HG03103 (cell line): ENCODE results near the gene ASB7.
"Not testable (repeated sequence)": the region's sequence is repeated elsewhere in the genome, so short reads cannot be mapped to it uniquely, and the experiment has no call there.

Experiments used
- ATAC-seq: cut with Tn5 transposase; IDR thresholded peaks from one replicate; pipeline ENCODE4 v1.9.1; 2021; ENCODE audit warnings: low read depth; ENCODE audit not compliant: unreplicated experiment

Gene ASB7

DNA sequence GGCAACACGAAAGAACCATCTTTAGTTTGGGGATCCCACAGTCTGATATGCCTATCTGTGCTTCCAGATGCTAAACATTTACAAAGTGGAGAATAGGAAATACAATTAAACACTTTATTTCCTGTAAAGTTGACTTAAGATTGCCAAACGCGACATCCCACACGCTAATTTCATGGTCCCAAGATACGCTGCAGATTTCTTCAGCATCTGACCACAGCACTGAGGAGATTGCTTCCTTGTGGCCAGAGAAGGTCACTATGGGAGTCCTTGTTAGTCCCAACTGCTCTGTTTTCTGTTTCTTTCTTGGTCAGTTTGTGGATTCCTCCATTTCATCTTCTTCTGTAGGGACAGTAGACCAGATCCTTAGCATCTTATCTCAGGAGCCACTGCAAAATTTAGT lies 43.3 kb downstream of the ASB7 start:
- no peak for ATAC-seq

- ATAC-seq: no peak
Observed at GRCh38 chr15:100648951-100649350, 46.6 kb downstream of the ASB7 start.

GRCh38 chr15:100650685-100651084 lies 48.3 kb downstream of the ASB7 start:
- no peak for ATAC-seq

GRCh38 chr15:100651253-100651652 lies 48.9 kb downstream of the ASB7 start:
- no peak for ATAC-seq

GRCh38 chr15:100652116-100652515 lies 49.7 kb downstream of the ASB7 start:
- ATAC-seq: no peak

- no peak for ATAC-seq
Observed at GRCh38 chr15:100653608-100654007, 51.2 kb downstream of the ASB7 start.

DNA sequence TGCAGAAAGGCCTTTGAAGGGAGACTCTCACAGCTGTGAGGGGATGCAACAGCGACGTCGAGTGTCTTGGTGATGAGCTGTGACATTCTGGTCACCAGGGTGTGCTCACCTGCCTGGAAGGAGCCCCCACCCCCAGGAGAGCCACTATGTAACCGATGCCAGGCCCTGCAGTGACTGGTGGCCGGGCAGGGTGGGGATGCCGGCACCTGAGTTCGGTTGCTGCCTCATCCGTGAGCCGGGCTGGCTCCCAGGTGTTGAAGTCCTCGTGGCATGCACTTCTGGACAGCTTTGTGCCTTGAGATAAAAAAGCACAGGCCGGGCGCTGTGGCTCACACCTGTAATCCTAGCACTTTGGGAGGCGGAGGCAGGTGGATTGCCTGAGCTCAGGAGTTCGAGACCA lies 56.5 kb downstream of the ASB7 start:
- ATAC-seq: no peak

GRCh38 chr15:100661156-100661555 lies 58.8 kb downstream of the ASB7 start:
- no peak for ATAC-seq

DNA sequence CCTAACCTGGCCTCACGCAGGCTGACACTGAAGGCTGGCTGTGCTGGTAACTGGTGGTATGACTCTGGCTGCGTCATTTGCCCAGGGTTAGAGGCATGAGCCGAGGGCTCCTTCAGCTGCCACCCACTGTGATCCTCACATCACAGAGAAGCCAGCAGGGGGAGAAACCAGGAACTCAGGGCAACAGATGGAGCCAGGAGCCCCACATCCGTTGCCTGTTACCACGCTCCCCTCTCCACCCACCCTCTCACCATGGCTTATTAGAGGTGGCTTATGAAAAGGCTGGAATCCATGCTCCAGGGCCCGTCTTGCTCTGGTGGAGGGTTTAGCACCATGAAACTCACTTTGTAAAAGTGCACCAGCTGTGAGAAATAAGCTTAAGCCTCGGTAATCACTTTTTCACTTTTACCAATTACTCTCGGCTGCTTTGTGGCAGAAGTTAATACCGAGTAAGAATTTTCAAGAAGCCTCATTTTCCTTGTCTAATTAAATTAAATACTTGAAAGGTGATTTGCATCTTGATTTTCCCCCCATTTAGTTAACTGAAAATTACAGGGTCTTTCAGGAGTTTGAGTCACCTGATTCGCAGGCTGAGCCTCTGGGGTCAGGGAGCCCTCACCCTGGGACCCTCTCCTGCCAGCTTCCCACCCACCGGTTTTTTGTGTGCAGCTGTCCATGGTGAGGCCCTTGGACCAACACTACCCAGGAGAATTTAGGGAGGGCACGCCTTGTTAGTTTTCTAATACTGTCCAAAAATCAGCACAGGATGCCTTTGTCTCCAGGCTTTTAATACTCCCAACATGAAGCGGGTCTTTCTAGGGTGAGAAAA lies 60.9 kb downstream of the ASB7 start:
- ATAC-seq: no peak

DNA sequence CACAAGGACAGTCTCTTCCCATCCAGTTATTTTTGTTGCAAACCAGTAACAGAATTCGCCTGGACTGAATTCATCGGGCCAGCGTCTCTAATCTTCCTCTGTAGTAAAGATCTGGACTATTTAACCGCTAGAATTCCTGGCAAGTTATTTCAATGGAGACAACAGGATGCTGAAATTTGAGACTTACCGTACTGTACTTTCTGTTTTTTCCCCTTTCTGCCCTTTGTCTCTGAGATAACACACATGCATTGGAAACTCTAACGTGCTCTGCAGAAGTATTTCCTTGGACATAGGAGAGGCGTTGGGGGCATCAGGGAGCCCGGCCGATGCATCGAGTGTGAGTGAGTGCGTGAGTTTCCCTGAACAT lies 61.5 kb downstream of the ASB7 start:
- no peak for ATAC-seq

DNA sequence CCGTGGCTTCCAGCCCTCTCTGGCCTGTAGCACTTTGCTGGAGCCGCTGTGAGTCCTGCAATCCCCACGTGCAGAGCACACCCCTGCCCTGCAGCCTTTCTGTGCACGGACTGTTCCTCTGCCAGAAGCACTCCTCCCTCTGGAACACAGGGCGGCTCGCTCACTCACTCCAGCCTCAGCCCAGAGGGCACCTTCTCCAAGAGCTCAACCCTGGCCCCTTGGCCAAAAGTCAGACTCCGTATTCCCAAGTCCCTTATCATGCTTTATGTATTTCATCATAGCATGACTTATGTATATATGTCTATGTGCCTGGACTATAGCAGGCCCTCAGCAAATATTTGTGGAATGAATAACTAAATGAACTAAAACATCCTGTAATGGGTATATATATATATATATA lies 63.2 kb downstream of the ASB7 start:
- no peak for ATAC-seq

GRCh38 chr15:100667405-100668347 lies 65.3 kb downstream of the ASB7 start:
- no peak for ATAC-seq

- ATAC-seq: no peak
Observed at GRCh38 chr15:100668348-100668745, 66.0 kb downstream of the ASB7 start.

DNA sequence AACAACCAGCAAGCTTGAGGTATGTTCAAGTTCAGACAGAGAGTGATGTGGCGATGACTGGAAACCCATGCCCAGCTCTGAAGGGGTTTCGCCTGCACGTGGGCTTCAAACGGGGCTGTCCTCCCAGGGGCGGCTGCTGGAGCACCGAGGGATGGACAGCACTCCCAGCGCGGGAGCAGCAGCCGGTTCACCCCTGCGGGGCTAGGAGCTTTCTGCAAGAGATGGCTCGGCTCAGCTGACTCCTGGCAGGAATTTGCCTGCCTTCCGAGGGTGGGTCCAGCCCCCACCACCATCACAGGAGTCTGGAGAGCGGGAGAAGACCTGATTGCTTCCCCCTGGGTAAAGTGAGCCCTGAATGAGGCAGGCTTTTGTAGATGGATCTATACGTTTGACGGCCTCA lies 66.9 kb downstream of the ASB7 start:
- no peak for ATAC-seq

DNA sequence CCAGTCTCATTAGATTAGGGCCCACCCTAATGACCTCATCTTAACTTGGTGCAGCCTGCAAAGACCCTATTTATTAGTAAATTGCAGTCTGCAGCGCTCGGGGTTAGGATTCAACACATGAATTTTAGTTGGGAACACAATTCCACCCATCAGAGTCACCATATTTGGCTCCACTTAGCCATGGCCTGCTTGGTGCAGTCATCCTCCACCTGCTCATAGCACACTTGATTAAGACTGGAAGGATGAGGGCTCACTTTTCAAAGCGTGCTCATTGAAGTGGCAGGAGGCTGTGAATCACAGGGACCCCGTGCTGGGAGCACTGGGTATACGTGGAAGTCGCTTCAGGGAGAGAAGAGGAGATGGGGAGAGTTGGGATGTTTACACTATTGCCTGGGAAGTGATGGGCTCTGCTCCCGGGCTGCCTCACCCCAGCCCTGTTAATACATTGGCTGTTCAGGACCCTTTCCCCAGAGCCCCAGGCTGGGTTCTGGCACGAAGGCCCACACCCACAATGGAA lies 68.2 kb downstream of the ASB7 start:
- ATAC-seq: no peak

DNA sequence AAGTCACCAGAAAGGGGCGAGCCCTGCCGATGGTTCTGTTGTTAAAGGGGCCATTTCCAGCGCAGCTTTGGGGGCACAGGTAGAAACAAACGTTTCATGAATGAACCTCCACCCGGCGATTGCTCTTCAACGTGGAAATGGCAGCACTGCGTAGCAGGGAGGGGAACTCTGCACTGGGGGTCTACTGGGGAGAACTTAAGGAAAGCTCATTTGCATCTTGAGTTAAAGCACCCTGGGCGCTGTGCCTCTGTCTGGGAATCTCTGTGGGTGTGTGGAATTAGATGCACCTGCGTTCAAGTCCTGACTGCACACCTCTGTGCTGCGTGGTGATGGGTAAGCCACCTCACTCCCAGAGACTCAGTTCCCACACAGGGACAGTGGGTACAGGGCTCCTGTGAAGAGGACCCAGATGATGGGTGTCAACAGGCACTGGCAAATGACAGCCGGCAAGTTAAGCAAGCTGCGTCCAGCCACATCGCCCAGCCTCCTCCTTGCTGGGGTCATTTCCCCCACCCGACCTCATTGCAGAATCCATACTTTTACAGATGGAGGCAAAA lies 68.8 kb downstream of the ASB7 start:
- ATAC-seq: no peak

GRCh38 chr15:100671858-100672543 lies 69.6 kb downstream of the ASB7 start:
- ATAC-seq: no peak

GRCh38 chr15:100672959-100673358 lies 70.6 kb downstream of the ASB7 start:
- no peak for ATAC-seq

DNA sequence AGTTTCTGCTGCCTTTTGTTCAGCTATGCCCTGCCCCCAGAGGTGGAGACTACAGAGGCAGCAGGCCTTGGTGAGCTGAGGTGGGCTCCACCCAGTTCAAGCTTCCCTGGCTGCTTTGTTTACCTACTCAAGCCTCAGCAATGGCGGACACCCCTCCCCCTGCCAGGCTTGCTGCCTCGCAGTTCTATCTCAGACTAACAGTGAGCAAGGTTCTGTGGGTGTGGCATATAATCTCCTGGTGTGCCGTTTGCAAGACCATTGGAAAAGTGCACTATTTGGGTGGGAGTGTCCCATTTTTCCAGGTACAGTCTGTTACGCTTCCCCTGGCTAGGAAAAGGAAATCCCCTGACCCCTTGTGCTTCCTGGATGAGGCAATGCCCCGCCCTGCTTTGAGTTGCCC lies 76.8 kb downstream of the ASB7 start:
- not testable (repeated sequence) for ATAC-seq

- ATAC-seq: no peak
Observed at GRCh38 chr15:100680726-100681125, 78.3 kb downstream of the ASB7 start.

- ATAC-seq: no peak
Observed at GRCh38 chr15:100681335-100681746, 79.0 kb downstream of the ASB7 start.
